H1 (cell line): ENCODE data around the gene IGSF11. TPM values are rescaled to one million over a fixed set of nuclear protein-coding genes. Genes with fewer than 3 reads are reported as not detected.

Experiments
- CTCF ChIA-PET: fragments of 300-600 bp; sonication (Branson Sonifier 250); formaldehyde crosslinking; loops from one replicate; lab custom pipeline; 2021; ENCODE audit not compliant: partially characterized antibody; lab: Charles Lee
- POLR2A ChIA-PET: fragments of 300-600 bp; sonication (Branson Sonifier 250); formaldehyde crosslinking; loops from one replicate; lab custom pipeline; 2021; ENCODE audit warnings: inconsistent platforms; ENCODE audit not compliant: partially characterized antibody; lab: Charles Lee
- DNase-seq, 2 experiments: peaks; one replicate each; pipeline versions ENCODE4 v3.0.0 to v3.0.0-alpha.2; 2010 to 2022; ENCODE audit warnings: low spot score in 2 of 2, low read depth in 1 of 2, mixed read lengths in 1 of 2
- FAIRE-seq: peaks from 2 replicates; lab custom pipeline; 2011; peaks lifted over from hg19 to GRCh38; lab: Jason Lieb, UNC
- H2AFZ ChIP-seq: 2 replicates; pipeline ENCODE4 v1.8.1; 2012; ENCODE audit warnings: low read length, inconsistent platforms
- H2AK5ac ChIP-seq: 2 replicates; pipeline ENCODE4 v1.6.1; 2013; ENCODE audit warnings: low read depth, low read length
- H2BK120ac ChIP-seq: replicated peaks from 2 replicates; pipeline ENCODE3; 2013; ENCODE audit warnings: low read depth, low read length, inconsistent platforms
- H2BK12ac ChIP-seq: 2 replicates; pipeline ENCODE4 v1.6.1; 2013; ENCODE audit warnings: low read depth, low read length
- H2BK15ac ChIP-seq: 2 replicates; pipeline ENCODE4 v1.6.1; 2013; ENCODE audit warnings: low read length
- H2BK20ac ChIP-seq: 2 replicates; pipeline ENCODE4 v1.6.1; 2013; ENCODE audit warnings: low read length
- H2BK5ac ChIP-seq: 2 replicates; pipeline ENCODE4 v1.6.1; 2013; ENCODE audit warnings: low read depth, low read length
- H3K14ac ChIP-seq: 2 replicates; pipeline ENCODE4 v1.6.1; 2013; ENCODE audit warnings: inconsistent platforms; ENCODE audit not compliant: insufficient read length
- H3K18ac ChIP-seq: 2 replicates; pipeline ENCODE4 v1.6.1; 2013; ENCODE audit warnings: low read length; ENCODE audit errors: extremely low read depth
- H3K23ac ChIP-seq: 2 replicates; pipeline ENCODE4 v1.6.1; 2013; ENCODE audit warnings: inconsistent platforms; ENCODE audit not compliant: insufficient read length
- H3K23me2 ChIP-seq: 2 replicates; pipeline ENCODE4 v1.6.1; 2013; ENCODE audit warnings: low read depth, low read length
- H3K27ac ChIP-seq: 2 replicates; pipeline ENCODE4 v1.6.1; 2011; ENCODE audit warnings: low read depth, low read length, inconsistent platforms
- H3K27me3 ChIP-seq, 4 experiments: replicated peaks in 1 of 4; 1 replicate in 1 of 4; 2 replicates in 3 of 4; pipeline versions ENCODE4 v1.6.1 to v1.8.1; 2011 to 2013; ENCODE audit warnings: low read length in 3 of 4, mild to moderate bottlenecking in 3 of 4, inconsistent platforms in 2 of 4, mixed read lengths in 2 of 4, moderate library complexity in 1 of 4; ENCODE audit not compliant: control insufficient read depth in 3 of 4, insufficient read depth in 3 of 4; ENCODE audit errors: extremely low read depth in 1 of 4
- H3K36me3 ChIP-seq, 4 experiments: 2 replicates each; pipeline versions ENCODE4 v1.6.1 to v1.8.1; 2011 to 2013; ENCODE audit warnings: mild to moderate bottlenecking in 4 of 4, low read length in 3 of 4, moderate library complexity in 2 of 4, control low read depth in 1 of 4, inconsistent platforms in 1 of 4; ENCODE audit not compliant: insufficient read depth in 4 of 4, control insufficient read depth in 2 of 4
- H3K4ac ChIP-seq: replicated peaks from 2 replicates; pipeline ENCODE3; 2013; ENCODE audit warnings: low read length, low read depth, mixed read lengths, inconsistent platforms; ENCODE audit not compliant: insufficient read length
- H3K4me1 ChIP-seq, 4 experiments: replicated peaks in 1 of 4; 1 replicate in 1 of 4; 2 replicates in 3 of 4; pipeline versions ENCODE4 v1.6.1 to v1.8.1; 2011 to 2013; ENCODE audit warnings: low read length in 3 of 4, inconsistent platforms in 2 of 4, mixed read lengths in 1 of 4; ENCODE audit not compliant: insufficient read depth in 4 of 4, control insufficient read depth in 3 of 4
- H3K4me2 ChIP-seq, 2 experiments: 2 replicates each; pipeline versions ENCODE4 v1.6.1 to v1.8.1; 2011 to 2013; ENCODE audit warnings: low read depth in 2 of 2, low read length in 2 of 2, control low read depth in 1 of 2, inconsistent platforms in 1 of 2, mild to moderate bottlenecking in 1 of 2; ENCODE audit not compliant: insufficient read depth in 1 of 2
- H3K4me3 ChIP-seq, 4 experiments: fragments of 200-600, 300-600 bp in 1 of 4; sonication (generic), shearing (Covaris generic), sonication (Bioruptor Twin) in 1 of 4; 2 replicates each; pipeline versions ENCODE4 v1.5.1 to v1.8.1; 2011 to 2016; ENCODE audit warnings: low read length in 4 of 4, low read depth in 3 of 4, control low read depth in 2 of 4, inconsistent platforms in 2 of 4, mild to moderate bottlenecking in 2 of 4, mixed read lengths in 1 of 4, moderate library complexity in 1 of 4; ENCODE audit not compliant: insufficient read depth in 2 of 4; ENCODE audit errors: extremely low read depth in 1 of 4
- H3K56ac ChIP-seq: replicated peaks from 2 replicates; pipeline ENCODE3; 2013; ENCODE audit warnings: low read depth, mild to moderate bottlenecking, mixed read lengths, low read length, inconsistent platforms; ENCODE audit not compliant: insufficient read length
- H3K79me1 ChIP-seq: 2 replicates; pipeline ENCODE4 v1.6.1; 2013; ENCODE audit warnings: low read depth, low read length, control low read depth
- H3K79me2 ChIP-seq, 2 experiments: 2 replicates each; pipeline versions ENCODE4 v1.6.1 to v1.8.1; 2012 to 2013; ENCODE audit warnings: low read length in 2 of 2, mild to moderate bottlenecking in 2 of 2, inconsistent platforms in 1 of 2; ENCODE audit not compliant: insufficient read depth in 2 of 2, control insufficient read depth in 1 of 2
- H3K9ac ChIP-seq, 4 experiments: replicated peaks in 1 of 4; 1 replicate in 1 of 4; 2 replicates in 3 of 4; pipeline versions ENCODE4 v1.6.1 to v1.8.1; 2011 to 2013; ENCODE audit warnings: low read depth in 3 of 4, low read length in 3 of 4, control low read depth in 2 of 4, mild to moderate bottlenecking in 2 of 4, moderate library complexity in 2 of 4, inconsistent platforms in 1 of 4; ENCODE audit errors: extremely low read depth in 1 of 4
- H3K9me3 ChIP-seq, 2 experiments: 2 replicates each; pipeline versions ENCODE4 v1.6.1 to v1.8.1; 2012 to 2013; ENCODE audit warnings: mild to moderate bottlenecking in 2 of 2, moderate library complexity in 2 of 2, control low read depth in 1 of 2, inconsistent platforms in 1 of 2, low read depth in 1 of 2, low read length in 1 of 2, mixed read lengths in 1 of 2; ENCODE audit not compliant: insufficient read depth in 2 of 2
- H4K20me1 ChIP-seq, 2 experiments: replicated peaks in 1 of 2; 2 replicates each; pipeline versions ENCODE3 to v1.8.1; 2011 to 2013; ENCODE audit warnings: inconsistent platforms in 2 of 2, low read length in 2 of 2, mild to moderate bottlenecking in 1 of 2; ENCODE audit not compliant: insufficient read depth in 2 of 2, control insufficient read depth in 1 of 2
- H4K5ac ChIP-seq: 2 replicates; pipeline ENCODE4 v1.6.1; 2013; ENCODE audit warnings: low read length, low read depth, mixed read lengths, inconsistent platforms; ENCODE audit not compliant: insufficient read length
- H4K8ac ChIP-seq: 2 replicates; pipeline ENCODE4 v1.8.0; 2013; ENCODE audit warnings: mild to moderate bottlenecking, moderate library complexity, low read length, inconsistent platforms; ENCODE audit not compliant: insufficient read depth; ENCODE audit errors: extremely low read depth
- H4K91ac ChIP-seq: replicated peaks from 2 replicates; pipeline ENCODE3; 2013; ENCODE audit warnings: low read length, mixed read lengths, inconsistent platforms; ENCODE audit not compliant: insufficient read length
- ATF3 ChIP-seq: IDR thresholded peaks from 2 replicates; pipeline ENCODE4 v1.6.1; 2011; ENCODE audit warnings: low read depth, mild to moderate bottlenecking, low read length; ENCODE audit not compliant: insufficient read depth
- BACH1 ChIP-seq: IDR thresholded peaks from 2 replicates; pipeline ENCODE4 v1.6.1; 2012; ENCODE audit warnings: low read length, improper control_type of control experiment
- HDAC2 ChIP-seq, 2 experiments: fragments of 300-600 bp in 1 of 2; sonication (generic) in 1 of 2; IDR thresholded peaks; 2 replicates each; pipeline ENCODE4 v1.6.1; 2011 to 2012; ENCODE audit warnings: low read depth in 2 of 2, low read length in 2 of 2, mild to moderate bottlenecking in 2 of 2, moderate library complexity in 2 of 2, borderline replicate concordance in 1 of 2, inconsistent platforms in 1 of 2
- PHF8 ChIP-seq: fragments of 200-600 bp; sonication (generic); conservative IDR thresholded peaks from 2 replicates; pipeline ENCODE4 v1.7.1; 2012; ENCODE audit warnings: low read depth, mild to moderate bottlenecking, inconsistent platforms, low read length, moderate library complexity
- RAD21 ChIP-seq, 2 experiments: IDR thresholded peaks in 1 of 2; conservative IDR thresholded peaks in 1 of 2; 2 replicates each; pipeline ENCODE4 v1.6.1; 2011; ENCODE audit warnings: low read depth in 2 of 2, low read length in 2 of 2, improper control_type of control experiment in 1 of 2, inconsistent platforms in 1 of 2, mild to moderate bottlenecking in 1 of 2, moderate library complexity in 1 of 2
- SIN3A ChIP-seq, 2 experiments: IDR thresholded peaks in 1 of 2; conservative IDR thresholded peaks in 1 of 2; 2 replicates each; pipeline ENCODE4 v1.6.1; 2011 to 2012; ENCODE audit warnings: low read length in 2 of 2, improper control_type of control experiment in 1 of 2, low read depth in 1 of 2, mild to moderate bottlenecking in 1 of 2
- SIRT6 ChIP-seq: IDR thresholded peaks from one replicate; pipeline ENCODE4 v1.7.1; 2012; ENCODE audit warnings: low read length, inconsistent platforms
- SP2 ChIP-seq: IDR thresholded peaks from 2 replicates; pipeline ENCODE4 v1.6.1; 2012; ENCODE audit warnings: mild to moderate bottlenecking, low read length, inconsistent platforms
- TAF7 ChIP-seq: optimal IDR thresholded peaks from 2 replicates; pipeline ENCODE3; 2011; ENCODE audit warnings: low read depth, mild to moderate bottlenecking, inconsistent platforms, low read length, moderate library complexity, borderline replicate concordance
- polyA plus RNA-seq, 7 experiments: library from polyadenylated mRNA; depleted of rRNA in 3 of 7; stranded (reverse) in 5 of 7; unstranded in 2 of 7; fragments of >200 nt in 5 of 7; fragments of 200-250 nt in 2 of 7; gene quantifications; 1 replicate in 5 of 7; 2 replicates in 1 of 7; 4 replicates in 1 of 7; pipeline versions ENCODE4 v1.2.1 to v1.2.3, GENCODE V29; 2011 to 2013; ENCODE audit warnings: missing spikeins in 2 of 7, mixed read lengths in 2 of 7
- total RNA-seq: library from RNA; stranded (reverse); fragmentation: NEBNext Ultra II Directional; extraction: Animal tissue kit (Norgen Biotek cat#: 25700); gene quantifications from 2 replicates; pipeline ENCODE4 v1.2.1, GENCODE V29; 2021
- TF ChIP-seq, protein P1 (sequence below): IDR thresholded peaks from 2 replicates; pipeline ENCODE4 v1.6.1; 2011; ENCODE audit warnings: low read length, improper control_type of control experiment

Gene IGSF11
- total and polyA plus RNA-seq, 2 of the 8 experiments (the other 6 are each of a cell fraction or from before 2014, with no cell fraction given) = 1.1 to 4.1 TPM

- H3K23ac ChIP-seq = no peak overlapping the region
- no peak overlapping the region for H3K4me2 ChIP-seq
- H3K79me1 ChIP-seq = no peaks in the 10 kb centered on the region
- H3K14ac ChIP-seq = no peak overlapping the region
- H4K8ac ChIP-seq = no peak overlapping the region
- H4K20me1 ChIP-seq = no peaks in the 10 kb centered on the region
- no peak overlapping the region for H3K56ac ChIP-seq
- no peaks in the 10 kb centered on the region for H3K4me1 ChIP-seq
- CTCF ChIA-PET = interaction anchor here (0.6 to 4.0 kb wide), 3 partner anchors 129 to 232 kb away, joined by 3 to 21 read pairs (median 3); no protein-coding TSS in a partner anchor
- DNase-seq (no peak), FAIRE-seq (no peak)
- no peak overlapping the region for H2BK20ac ChIP-seq
- no peak overlapping the region for H2AFZ ChIP-seq
- no peaks in the 10 kb centered on the region for H3K27me3 ChIP-seq
- H2BK15ac ChIP-seq = no peak overlapping the region
- POLR2A ChIA-PET = interaction anchor here (0.7 to 1.4 kb wide), 2 partner anchors 18 to 201 kb away, joined by 3 read pairs; no protein-coding TSS in a partner anchor
- no peak overlapping the region for H3K4ac ChIP-seq
- H2BK5ac ChIP-seq = no peak overlapping the region
- H4K91ac ChIP-seq = no peak overlapping the region
- no peak overlapping the region for H3K18ac ChIP-seq
- no peaks in the 10 kb centered on the region for H3K23me2 ChIP-seq
- no peak overlapping the region for H2BK12ac ChIP-seq
- H3K27ac ChIP-seq = no peak overlapping the region
- no peak overlapping the region for H2BK120ac ChIP-seq
- no peak overlapping the region for H2AK5ac ChIP-seq
- no peaks in the 10 kb centered on the region for H3K36me3 ChIP-seq
- H3K4me3 ChIP-seq = no peak overlapping the region
- no peak overlapping the region for H4K5ac ChIP-seq
- no peak for TF ChIP-seq RAD21 (IDR thresholded peaks at IDR 0.05 in 1 of 2, conservative IDR thresholded peaks at IDR 0.05 in 1 of 2; ENCODE audit: low read depth in 2 of 2, low read length in 2 of 2)
- TF ChIP-seq SP2 = no peak
- no peak for TF ChIP-seq TAF7
- TF ChIP-seq SIN3A (conservative IDR thresholded peaks at IDR 0.05 in 1 of 2, IDR thresholded peaks at IDR 0.05 in 1 of 2; ENCODE audit: low read depth in 1 of 2, low read length in 2 of 2) = no peak
- TF ChIP-seq, protein P1, sequence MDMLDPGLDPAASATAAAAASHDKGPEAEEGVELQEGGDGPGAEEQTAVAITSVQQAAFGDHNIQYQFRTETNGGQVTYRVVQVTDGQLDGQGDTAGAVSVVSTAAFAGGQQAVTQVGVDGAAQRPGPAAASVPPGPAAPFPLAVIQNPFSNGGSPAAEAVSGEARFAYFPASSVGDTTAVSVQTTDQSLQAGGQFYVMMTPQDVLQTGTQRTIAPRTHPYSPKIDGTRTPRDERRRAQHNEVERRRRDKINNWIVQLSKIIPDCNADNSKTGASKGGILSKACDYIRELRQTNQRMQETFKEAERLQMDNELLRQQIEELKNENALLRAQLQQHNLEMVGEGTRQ = no peak
- no peak for TF ChIP-seq SIRT6
- no peak for TF ChIP-seq ATF3
- no peak for TF ChIP-seq HDAC2 (IDR thresholded peaks at IDR 0.05; ENCODE audit: borderline replicate concordance in 1 of 2, low read depth in 2 of 2, low read length in 2 of 2)
- TF ChIP-seq BACH1 = no peak
- TF ChIP-seq PHF8 = no peak
- H3K9ac ChIP-seq = no peak overlapping the region
- no peaks in the 10 kb centered on the region for H3K9me3 ChIP-seq
- H3K79me2 ChIP-seq = no peaks in the 10 kb centered on the region
These were observed 145.0 kb downstream of the IGSF11 start for GRCh38 chr3:118889691-118890090.
